NCI-H1092 treated with DMSO at 0.1 percent for 48 hours (cell line): Measurements from ENCODE around the gene ERCC6.
A peak's percentile ranks its signal among the peaks of the same experiment; 100 is the strongest.

Experiments
- DNase-seq: peaks from one replicate; lab custom pipeline; 2025; lab: John Stamatoyannopoulos, UW

Gene ERCC6

GRCh38 chr10:49538381-49539319 is at the start of gene ERCC6:
Gene ERCC6, minus strand, starts transcription at chr10:49539121.
- DNase-seq, result peak; percentile 85

GRCh38 chr10:49587981-49588380 is 49.1 kb upstream of the ERCC6 start:
- DNase-seq, result no peak

GRCh38 chr10:49585387-49585786 is 46.5 kb upstream of the ERCC6 start:
- no peak for DNase-seq

- DNase-seq, result no peak
Measured at GRCh38 chr10:49579621-49580020, 40.7 kb upstream of the ERCC6 start.

GRCh38 chr10:49578392-49578791 is 39.5 kb upstream of the ERCC6 start:
- DNase-seq, result no peak

- DNase-seq, result no peak
Measured at GRCh38 chr10:49577182-49577925, 38.4 kb upstream of the ERCC6 start.

GRCh38 chr10:49575489-49576072 is 36.7 kb upstream of the ERCC6 start:
- no peak for DNase-seq

- DNase-seq, result no peak
Measured at GRCh38 chr10:49572594-49573114, 33.7 kb upstream of the ERCC6 start.

- peak; percentile 12 for DNase-seq
Measured at GRCh38 chr10:49571388-49571787, 32.5 kb upstream of the ERCC6 start.

GRCh38 chr10:49569031-49569631 is 30.2 kb upstream of the ERCC6 start:
- DNase-seq, result no peak

GRCh38 chr10:49568235-49568634 is 29.3 kb upstream of the ERCC6 start:
- DNase-seq, result no peak

GRCh38 chr10:49567810-49568209 is 28.9 kb upstream of the ERCC6 start:
- DNase-seq, result no peak

- no peak for DNase-seq
Measured at GRCh38 chr10:49564461-49565009, 25.6 kb upstream of the ERCC6 start.

- DNase-seq, result no peak
Measured at GRCh38 chr10:49562893-49563292, 24.0 kb upstream of the ERCC6 start.

- DNase-seq, result no peak
Measured at GRCh38 chr10:49560526-49560925, 21.6 kb upstream of the ERCC6 start.

GRCh38 chr10:49559476-49559875 is 20.6 kb upstream of the ERCC6 start:
- no peak for DNase-seq

- DNase-seq, result no peak
Measured at GRCh38 chr10:49558190-49558589, 19.3 kb upstream of the ERCC6 start.

- no peak for DNase-seq
Measured at GRCh38 chr10:49557681-49558080, 18.8 kb upstream of the ERCC6 start.

GRCh38 chr10:49556723-49557122 is 17.8 kb upstream of the ERCC6 start:
- DNase-seq, result no peak

GRCh38 chr10:49552277-49552676 is 13.4 kb upstream of the ERCC6 start:
- no peak for DNase-seq

- DNase-seq, result no peak
Measured at GRCh38 chr10:49550563-49550962, 11.6 kb upstream of the ERCC6 start.
